ENCODE data around the gene OTOG. TPM values are rescaled to one million over a fixed set of nuclear protein-coding genes. Genes with fewer than 3 reads are reported as not detected.

Gene OTOG
- total RNA-seq, 4 donors from 2014 or later, result 0.09 TPM; not detected in 3

- H3K36me3 ChIP-seq, result no peaks in the 10 kb centered on the region
- TF ChIP-seq, protein P1, sequence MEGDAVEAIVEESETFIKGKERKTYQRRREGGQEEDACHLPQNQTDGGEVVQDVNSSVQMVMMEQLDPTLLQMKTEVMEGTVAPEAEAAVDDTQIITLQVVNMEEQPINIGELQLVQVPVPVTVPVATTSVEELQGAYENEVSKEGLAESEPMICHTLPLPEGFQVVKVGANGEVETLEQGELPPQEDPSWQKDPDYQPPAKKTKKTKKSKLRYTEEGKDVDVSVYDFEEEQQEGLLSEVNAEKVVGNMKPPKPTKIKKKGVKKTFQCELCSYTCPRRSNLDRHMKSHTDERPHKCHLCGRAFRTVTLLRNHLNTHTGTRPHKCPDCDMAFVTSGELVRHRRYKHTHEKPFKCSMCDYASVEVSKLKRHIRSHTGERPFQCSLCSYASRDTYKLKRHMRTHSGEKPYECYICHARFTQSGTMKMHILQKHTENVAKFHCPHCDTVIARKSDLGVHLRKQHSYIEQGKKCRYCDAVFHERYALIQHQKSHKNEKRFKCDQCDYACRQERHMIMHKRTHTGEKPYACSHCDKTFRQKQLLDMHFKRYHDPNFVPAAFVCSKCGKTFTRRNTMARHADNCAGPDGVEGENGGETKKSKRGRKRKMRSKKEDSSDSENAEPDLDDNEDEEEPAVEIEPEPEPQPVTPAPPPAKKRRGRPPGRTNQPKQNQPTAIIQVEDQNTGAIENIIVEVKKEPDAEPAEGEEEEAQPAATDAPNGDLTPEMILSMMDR (IDR thresholded peaks at IDR 0.05), result no peak
- no peak for TF ChIP-seq POLR2A (IDR thresholded peaks at IDR 0.05)
- no peak overlapping the region for H3K27ac ChIP-seq
- no peaks in the 10 kb centered on the region for H3K27me3 ChIP-seq
- peak in 1 of 3 donors; percentile 13 for DNase-seq
- H3K9me3 ChIP-seq, result no peaks in the 10 kb centered on the region
- no peak overlapping the region for H3K4me3 ChIP-seq
- no peaks in the 10 kb centered on the region for H3K4me1 ChIP-seq
Measured at GRCh38 chr11:17571431-17572358, 24.6 kb downstream of the OTOG start.

- Histone ChIP-seq H3K4me3 (no peak overlapping the region), H3K4me1 (no peaks in the 10 kb centered on the region), H3K9me3 (no peaks in the 10 kb centered on the region), H3K27ac (no peak overlapping the region), H3K36me3 (no peaks in the 10 kb centered on the region), H3K27me3 (no peaks in the 10 kb centered on the region)
- TF ChIP-seq, protein P1 (IDR thresholded peaks at IDR 0.05), result no peak
- no peak for TF ChIP-seq POLR2A (IDR thresholded peaks at IDR 0.05)
- DNase-seq, result peak in 1 of 3 donors; percentile 10
Measured at GRCh38 chr11:17572359-17572690, 25.3 kb downstream of the OTOG start.

GRCh38 chr11:17572791-17573460, 25.9 kb downstream of the OTOG start:
- H3K9me3 ChIP-seq, result no peaks in the 10 kb centered on the region
- DNase-seq, result peak in 1 of 3 donors; percentile 6
- H3K4me1 ChIP-seq, result no peaks in the 10 kb centered on the region
- H3K27ac ChIP-seq, result no peak overlapping the region
- TF ChIP-seq, protein P1 (IDR thresholded peaks at IDR 0.05), result no peak
- TF ChIP-seq POLR2A (IDR thresholded peaks at IDR 0.05), result no peak
- no peaks in the 10 kb centered on the region for H3K27me3 ChIP-seq
- H3K4me3 ChIP-seq, result no peak overlapping the region
- H3K36me3 ChIP-seq, result no peaks in the 10 kb centered on the region

DNA sequence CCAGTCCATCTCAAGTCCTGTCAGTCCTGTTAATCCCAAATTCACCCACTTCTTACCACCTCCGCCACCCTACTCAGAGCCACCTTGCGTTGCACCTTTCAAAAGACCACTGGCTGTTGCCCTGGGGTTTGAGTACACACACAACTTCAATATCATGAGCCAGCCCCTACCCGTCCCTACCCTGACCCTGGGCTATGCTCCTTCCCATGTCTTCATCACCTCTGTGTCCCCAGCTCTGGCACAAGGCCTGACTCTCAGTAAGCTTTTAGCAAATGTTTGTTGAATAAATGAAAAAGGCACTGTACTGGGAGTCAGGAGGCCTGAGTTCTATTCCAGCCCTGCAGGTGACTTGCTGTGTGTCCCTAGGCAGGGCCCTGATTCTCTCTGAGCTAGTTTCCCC, 26.5 kb downstream of the OTOG start:
- no peaks in the 10 kb centered on the region for H3K9me3 ChIP-seq
- DNase-seq, result peak in 1 of 3 donors; percentile 0
- no peaks in the 10 kb centered on the region for H3K36me3 ChIP-seq
- no peak overlapping the region for H3K27ac ChIP-seq
- H3K4me1 ChIP-seq, result no peaks in the 10 kb centered on the region
- TF ChIP-seq, protein P1 (IDR thresholded peaks at IDR 0.05), result no peak
- TF ChIP-seq POLR2A (IDR thresholded peaks at IDR 0.05), result no peak
- no peaks in the 10 kb centered on the region for H3K27me3 ChIP-seq
- no peak overlapping the region for H3K4me3 ChIP-seq

- H3K36me3 ChIP-seq, result no peaks in the 10 kb centered on the region
- H3K27ac ChIP-seq, result no peak overlapping the region
- DNase-seq, result peak in 1 of 3 donors; percentile 9
- no peak overlapping the region for H3K4me3 ChIP-seq
- no peaks in the 10 kb centered on the region for H3K27me3 ChIP-seq
- no peak for TF ChIP-seq POLR2A (IDR thresholded peaks at IDR 0.05)
- TF ChIP-seq, protein P1 (IDR thresholded peaks at IDR 0.05), result no peak
- H3K9me3 ChIP-seq, result no peaks in the 10 kb centered on the region
- H3K4me1 ChIP-seq, result no peaks in the 10 kb centered on the region
Measured at GRCh38 chr11:17574141-17575091, 27.4 kb downstream of the OTOG start.

All from Peyer's patch (tissue), 4 donors.